ENCODE results near the gene FNTB. TPM values are rescaled to one million over a fixed set of nuclear protein-coding genes. Genes with fewer than 3 reads are reported as not detected.

Gene FNTB
- total RNA-seq, 2 donors from 2014 or later = 8.0 to 14.8 TPM

GRCh38 chr14:64951724-64952123, 35.0 kb upstream of the FNTB start:
- no peak for DNase-seq (ENCODE audit: low spot score)
- intact Hi-C loops (cut with DNase I) = no loop called here

- intact Hi-C loops (cut with DNase I) = no loop called here
- DNase-seq (ENCODE audit: low spot score) = peak; percentile 5
Measured at GRCh38 chr14:64952598-64953309, 33.9 kb upstream of the FNTB start.

GRCh38 chr14:64953310-64953654, 33.4 kb upstream of the FNTB start:
- DNase-seq (ENCODE audit: low spot score) = peak; percentile 48
- intact Hi-C loops (cut with DNase I) = no loop called here

GRCh38 chr14:64953661-64954060, 33.0 kb upstream of the FNTB start:
- intact Hi-C loops (cut with DNase I) = no loop called here
- peak; percentile 26 for DNase-seq (ENCODE audit: low spot score)

GRCh38 chr14:64954491-64955240, 32.0 kb upstream of the FNTB start:
- intact Hi-C loops (cut with DNase I) = loop anchor here in 1 of 2 donors (5.0 kb wide), 1 partner anchor 773 kb away; no protein-coding TSS in a partner anchor
- peak; percentile 20 for DNase-seq (ENCODE audit: low spot score)

DNA sequence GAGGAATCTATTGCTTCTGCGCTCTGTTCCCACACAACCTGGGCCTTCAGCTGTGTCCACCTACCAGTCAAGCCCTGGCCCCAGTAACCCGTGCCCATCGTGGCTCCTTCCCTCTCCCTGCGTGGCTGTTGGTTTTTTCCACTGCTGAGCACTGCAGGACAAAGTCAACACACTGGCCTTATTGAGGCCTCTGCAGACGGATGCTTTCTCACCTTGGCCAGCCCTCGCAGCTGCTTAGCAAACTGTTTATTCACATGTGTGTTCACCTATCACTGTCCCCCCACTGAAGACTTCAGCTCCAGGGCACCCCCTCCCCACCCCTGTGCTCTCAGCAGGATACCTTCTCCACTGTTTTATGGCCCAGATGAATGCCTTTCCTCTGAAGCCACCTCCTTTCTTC, 31.4 kb upstream of the FNTB start:
- peak; percentile 47 for DNase-seq (ENCODE audit: low spot score)

DNA sequence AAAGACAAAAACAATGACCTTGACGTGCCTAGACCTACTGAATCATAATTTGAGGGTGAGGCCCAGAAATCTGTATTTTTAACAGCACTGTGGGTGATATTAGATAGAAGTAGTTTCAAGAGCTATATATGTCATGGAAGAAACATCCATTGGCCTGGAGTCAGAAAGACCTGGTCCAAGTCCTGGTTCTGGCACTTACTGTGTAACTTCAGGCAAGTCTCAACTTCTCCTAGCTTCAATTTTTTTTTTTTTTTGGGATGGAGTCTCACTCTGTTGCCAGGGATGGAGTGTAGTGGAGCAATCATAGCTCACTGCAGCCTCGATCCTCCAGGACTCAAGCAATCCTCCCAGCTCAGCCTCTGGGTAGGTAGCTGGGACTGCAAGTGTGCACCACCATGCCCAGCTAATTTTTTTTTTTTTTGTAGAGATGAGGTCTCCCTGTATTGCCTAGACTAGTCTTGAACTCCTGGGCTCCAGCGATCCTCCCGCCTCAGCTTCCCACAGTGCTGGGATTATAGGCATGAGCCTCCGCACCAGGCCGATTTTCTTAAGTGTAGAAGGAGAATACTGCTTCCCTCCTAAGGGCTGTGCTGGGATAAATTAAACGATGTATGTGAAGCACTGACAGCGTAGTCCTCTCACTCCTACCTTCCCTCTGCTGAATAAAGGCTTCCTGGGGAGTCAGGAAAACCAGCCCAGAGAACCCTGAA, 29.8 kb upstream of the FNTB start:
- DNase-seq (ENCODE audit: low spot score) = peak; percentile 9
- intact Hi-C loops (cut with DNase I) = loop anchor here in 1 of 2 donors (5.0 kb wide), 1 partner anchor 770 kb away; no protein-coding TSS in a partner anchor

More for the DNA sequence above, 31.4 kb upstream of the FNTB start:
- intact Hi-C loops (cut with DNase I) = loop anchor here in 1 of 2 donors (5.0 kb wide), 1 partner anchor 772 kb away; no protein-coding TSS in a partner anchor

DNA sequence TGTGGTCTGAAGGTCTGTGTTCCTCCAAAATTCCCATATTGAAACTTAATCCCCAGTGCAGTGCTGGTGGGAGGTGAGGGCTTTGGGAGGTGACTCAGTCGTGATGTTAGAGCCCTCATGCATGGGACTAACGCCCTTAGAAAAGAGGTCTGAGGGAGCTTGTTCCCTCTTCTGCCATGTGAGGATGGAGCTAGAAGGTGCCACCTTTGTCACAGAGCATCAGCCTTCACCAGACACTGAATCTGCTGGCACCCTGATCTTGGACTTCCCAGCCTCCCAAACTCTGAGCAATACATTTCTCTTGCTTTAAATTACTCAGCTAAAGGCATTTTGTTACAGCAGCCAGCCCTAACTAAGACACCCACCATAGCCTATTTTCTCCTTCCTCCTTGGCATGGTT, 28.5 kb upstream of the FNTB start:
- intact Hi-C loops (cut with DNase I) = loop anchor here in 1 of 2 donors (5.0 kb wide), 1 partner anchor 769 kb away; no protein-coding TSS in a partner anchor
- peak; percentile 22 for DNase-seq (ENCODE audit: low spot score)

GRCh38 chr14:64958743-64959142, 28.0 kb upstream of the FNTB start:
- intact Hi-C loops (cut with DNase I) = loop anchor here in 1 of 2 donors (5.0 kb wide), 1 partner anchor 769 kb away; no protein-coding TSS in a partner anchor
- peak; percentile 28 for DNase-seq (ENCODE audit: low spot score)

DNA sequence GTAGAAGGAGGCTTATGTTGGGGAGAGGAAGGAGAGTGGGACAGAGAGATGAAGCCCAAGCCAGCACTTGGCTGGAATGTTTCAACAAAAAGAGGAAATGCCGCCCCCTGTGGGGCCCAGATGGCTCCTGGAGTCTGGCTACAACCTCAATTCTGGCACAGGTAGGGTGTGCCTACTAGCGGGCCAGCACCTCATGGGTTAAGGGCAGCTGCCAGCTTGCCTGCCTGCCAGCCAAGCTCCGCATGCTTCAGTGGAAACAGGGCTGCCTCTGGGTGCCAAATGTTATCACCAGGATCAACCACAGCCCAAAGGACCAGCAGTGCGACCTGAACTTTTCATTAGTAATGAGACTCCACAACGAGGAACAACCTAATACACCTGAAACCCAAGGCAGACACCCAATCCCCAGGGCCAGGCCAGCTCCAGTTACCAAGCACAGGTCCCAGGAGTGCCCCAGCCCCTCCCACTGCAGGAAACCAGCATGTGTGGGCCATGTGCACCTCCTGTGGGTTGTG, 25.9 kb upstream of the FNTB start:
- peak; percentile 44 for DNase-seq (ENCODE audit: low spot score)
- intact Hi-C loops (cut with DNase I) = no loop called here

DNA sequence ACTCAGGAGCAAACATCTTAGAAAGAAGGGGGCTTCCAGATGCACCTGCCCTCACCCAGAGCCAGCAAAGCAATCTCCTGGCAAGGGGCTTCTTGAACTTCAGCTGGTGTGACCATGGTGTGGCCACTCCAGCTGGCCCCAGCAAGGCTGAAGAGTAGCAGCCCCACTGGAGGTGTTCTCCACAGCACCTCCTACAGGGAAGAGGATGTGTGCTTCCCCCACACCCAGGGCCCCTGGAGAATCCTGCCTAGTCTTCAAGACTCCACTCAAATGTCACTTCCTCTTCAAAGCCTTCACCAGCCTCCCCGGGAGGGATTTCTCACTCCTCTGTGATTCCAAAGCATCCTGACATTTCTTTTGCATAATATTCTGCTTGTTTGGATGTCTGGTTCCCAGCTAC, 23.1 kb upstream of the FNTB start:
- intact Hi-C loops (cut with DNase I) = no loop called here
- peak; percentile 63 for DNase-seq (ENCODE audit: low spot score)

- DNase-seq (ENCODE audit: low spot score) = peak; percentile 62
- intact Hi-C loops (cut with DNase I) = no loop called here
Measured at GRCh38 chr14:64965356-64966000, 21.2 kb upstream of the FNTB start.

DNA sequence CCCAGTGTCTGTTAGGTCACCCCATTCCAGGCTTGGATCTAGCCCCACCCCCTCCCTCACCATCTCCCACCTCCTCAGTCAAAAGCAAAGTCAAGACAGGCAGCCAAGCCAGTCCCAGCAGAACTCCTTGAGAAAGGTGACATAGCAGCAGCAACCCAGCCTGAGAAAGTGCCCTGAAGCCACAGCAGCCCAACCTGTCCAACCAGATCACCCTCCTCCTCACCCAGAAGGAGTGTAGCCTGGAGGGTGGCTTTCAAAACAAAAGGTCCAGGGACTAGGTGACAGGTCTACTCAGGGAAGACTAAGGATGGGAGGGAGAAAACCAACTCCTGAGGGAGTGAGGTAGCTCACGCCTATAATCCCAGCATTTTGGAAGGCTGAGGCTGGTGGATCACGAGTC, 19.7 kb upstream of the FNTB start:
- intact Hi-C loops (cut with DNase I) = no loop called here
- no peak for DNase-seq (ENCODE audit: low spot score)

- intact Hi-C loops (cut with DNase I) = no loop called here
Measured at GRCh38 chr14:64968167-64968566, 18.5 kb upstream of the FNTB start.

DNA sequence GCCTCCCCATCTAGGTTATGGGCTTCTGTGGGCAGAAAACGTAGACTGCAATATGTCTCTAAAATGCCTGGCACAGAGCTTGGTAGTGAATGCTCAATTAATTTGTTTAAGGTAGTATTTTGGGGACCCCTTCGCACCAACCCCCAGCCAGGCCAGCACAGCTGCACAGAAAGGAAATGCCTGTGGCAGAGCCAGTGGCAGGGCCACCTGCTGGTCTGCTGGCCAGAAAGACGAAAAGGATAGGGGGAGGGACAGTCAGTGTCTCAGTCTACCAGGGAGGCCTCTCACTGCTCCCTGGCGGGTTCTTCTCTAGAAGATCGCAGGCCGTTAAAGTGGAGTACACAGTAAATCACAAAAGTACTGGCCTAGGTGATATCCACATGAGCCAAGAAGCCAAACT, 18.0 kb upstream of the FNTB start:
- intact Hi-C loops (cut with DNase I) = no loop called here
- DNase-seq (ENCODE audit: low spot score) = peak; percentile 40

More at GRCh38 chr14:64968167-64968566, 18.5 kb upstream of the FNTB start:
- DNase-seq (ENCODE audit: low spot score) = peak; percentile 44

DNA sequence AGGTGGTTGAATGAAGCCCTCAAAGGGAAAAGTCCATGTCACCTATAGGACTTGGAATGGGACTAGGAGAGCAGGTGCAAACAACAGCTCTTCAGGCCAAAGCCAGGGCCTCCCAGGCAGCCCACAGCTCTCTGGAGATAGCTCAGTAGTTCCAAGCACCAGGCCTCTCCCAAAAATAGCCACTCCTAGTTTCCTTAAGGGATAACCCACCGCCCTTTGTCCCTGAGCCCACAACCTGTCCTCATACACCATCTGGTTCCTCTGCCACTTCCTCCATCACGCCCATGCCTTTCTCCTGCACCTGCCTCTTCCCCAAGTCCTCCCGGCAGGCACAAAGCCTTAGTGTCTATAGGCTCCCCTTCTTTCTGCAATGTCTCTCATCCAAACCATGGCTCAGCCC, 16.7 kb upstream of the FNTB start:
- peak; percentile 67 for DNase-seq (ENCODE audit: low spot score)
- intact Hi-C loops (cut with DNase I) = no loop called here

DNA sequence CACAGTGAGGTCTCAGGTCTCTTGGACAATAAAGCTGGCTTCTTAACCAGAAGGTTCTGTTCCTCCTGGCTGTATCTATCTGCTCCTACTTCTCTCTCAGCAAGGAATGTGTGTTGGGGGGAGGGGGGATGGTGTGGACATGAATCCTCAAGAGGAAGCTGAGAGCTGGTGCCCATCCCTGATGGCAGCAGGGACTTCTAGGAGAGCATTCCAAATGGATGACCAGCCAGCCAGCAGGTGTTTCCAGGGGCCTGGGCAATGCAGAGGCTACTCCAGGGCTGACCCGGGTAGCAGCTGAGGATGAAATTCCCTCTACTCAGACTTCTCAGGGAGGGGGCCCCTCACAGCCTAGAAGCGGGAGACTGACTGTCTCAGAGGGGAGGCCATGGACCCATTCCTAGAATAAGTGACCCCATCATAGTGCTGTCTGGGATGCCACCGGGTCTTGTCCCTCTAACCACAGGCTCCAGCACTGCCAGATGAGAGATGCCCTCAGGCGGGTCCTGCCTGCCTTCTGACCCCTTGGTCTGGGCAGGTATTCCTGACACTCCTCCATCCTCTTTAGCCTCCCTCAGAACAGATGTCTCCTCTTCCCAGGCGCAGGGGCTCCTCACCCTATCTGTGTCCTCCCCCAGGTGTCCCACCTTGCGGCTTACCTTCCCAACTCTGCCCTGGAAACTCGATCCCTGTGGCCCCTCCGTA, 15.8 kb upstream of the FNTB start:
- intact Hi-C loops (cut with DNase I) = no loop called here
- DNase-seq (ENCODE audit: low spot score) = no peak

DNA sequence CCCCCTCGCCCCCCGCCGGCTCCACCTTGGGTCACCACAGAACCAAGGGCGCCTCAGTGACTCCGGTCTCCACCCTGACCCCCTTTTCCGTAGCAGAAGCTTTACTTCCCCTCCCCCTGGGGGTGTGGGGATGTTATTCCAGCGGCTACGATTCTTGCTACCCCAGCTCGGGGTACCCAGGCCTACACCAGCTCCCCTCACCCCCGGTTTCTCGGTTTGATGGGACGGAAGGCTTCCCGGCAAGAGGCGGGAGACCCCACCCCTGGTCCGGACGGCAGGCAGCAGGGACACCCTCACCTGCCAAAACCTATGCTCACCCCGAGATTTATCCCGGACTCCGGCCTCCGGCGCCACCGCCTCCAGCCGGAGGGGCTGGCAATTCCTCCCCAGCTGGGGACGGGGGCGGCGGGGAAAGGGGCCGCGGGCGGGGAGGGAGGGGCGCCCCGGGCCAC, 15.2 kb upstream of the FNTB start:
- DNase-seq (ENCODE audit: low spot score) = no peak
- intact Hi-C loops (cut with DNase I) = no loop called here
